Stimulated activated CD8-positive, alpha-beta memory T cell treated with anti-CD3 and anti-CD28 coated beads, Interleukin-2, amount 100 ng/mL, for 48 hours (primary cell): ENCODE measurements around the gene ENOX1.

ENCODE experiments used
- DNase-seq, 2 donors: peaks; one replicate each; pipeline ENCODE4 v3.0.0-alpha.2; 2020; ENCODE audit warnings: low read depth in 2 of 2

The ENOX1 gene

GRCh38 chr13:43608400-43609137, 178.2 kb downstream of the ENOX1 start:
- DNase-seq = no peak

- no peak for DNase-seq
Measured at GRCh38 chr13:43597599-43597945, 189.2 kb downstream of the ENOX1 start.

- DNase-seq = no peak
Measured at GRCh38 chr13:43596924-43597598, 189.7 kb downstream of the ENOX1 start.

GRCh38 chr13:43596006-43596405, 190.8 kb downstream of the ENOX1 start:
- DNase-seq = no peak

- DNase-seq = no peak
Measured at GRCh38 chr13:43587376-43587775, 199.4 kb downstream of the ENOX1 start.

GRCh38 chr13:43584751-43585150, 202.0 kb downstream of the ENOX1 start:
- no peak for DNase-seq

- no peak for DNase-seq
Measured at GRCh38 chr13:43583321-43583720, 203.5 kb downstream of the ENOX1 start.

GRCh38 chr13:43580280-43580679, 206.5 kb downstream of the ENOX1 start:
- DNase-seq = no peak

GRCh38 chr13:43579321-43579720, 207.5 kb downstream of the ENOX1 start:
- DNase-seq = no peak

GRCh38 chr13:43574605-43575004, 212.2 kb downstream of the ENOX1 start:
- no peak for DNase-seq

- no peak for DNase-seq
Measured at GRCh38 chr13:43573802-43574514, 212.8 kb downstream of the ENOX1 start.

GRCh38 chr13:43573361-43573740, 213.4 kb downstream of the ENOX1 start:
- no peak for DNase-seq

GRCh38 chr13:43572656-43573360, 214.0 kb downstream of the ENOX1 start:
- DNase-seq = no peak

GRCh38 chr13:43569658-43570057, 217.1 kb downstream of the ENOX1 start:
- no peak for DNase-seq

- DNase-seq = no peak
Measured at GRCh38 chr13:43567608-43568007, 219.2 kb downstream of the ENOX1 start.

- no peak for DNase-seq
Measured at GRCh38 chr13:43564952-43565351, 221.8 kb downstream of the ENOX1 start.

GRCh38 chr13:43561081-43561480, 225.7 kb downstream of the ENOX1 start:
- no peak for DNase-seq

- no peak for DNase-seq
Measured at GRCh38 chr13:43558939-43559338, 227.8 kb downstream of the ENOX1 start.

- no peak for DNase-seq
Measured at GRCh38 chr13:43558326-43558725, 228.4 kb downstream of the ENOX1 start.

GRCh38 chr13:43555667-43556066, 231.1 kb downstream of the ENOX1 start:
- DNase-seq = no peak

GRCh38 chr13:43551897-43552456, 234.8 kb downstream of the ENOX1 start:
- DNase-seq = no peak

GRCh38 chr13:43546816-43547215, 240.0 kb downstream of the ENOX1 start:
- no peak for DNase-seq
